ENCODE data around the gene SLC38A8. TPM values are rescaled to one million over a fixed set of nuclear protein-coding genes. Genes with fewer than 3 reads are reported as not detected.

Gene SLC38A8
- total RNA-seq (not detected in 2 replicates), polyA plus RNA-seq (not detected in 2 replicates), polyA minus RNA-seq (not detected in 2 replicates)
- not detected for total RNA-seq (2013)

DNA sequence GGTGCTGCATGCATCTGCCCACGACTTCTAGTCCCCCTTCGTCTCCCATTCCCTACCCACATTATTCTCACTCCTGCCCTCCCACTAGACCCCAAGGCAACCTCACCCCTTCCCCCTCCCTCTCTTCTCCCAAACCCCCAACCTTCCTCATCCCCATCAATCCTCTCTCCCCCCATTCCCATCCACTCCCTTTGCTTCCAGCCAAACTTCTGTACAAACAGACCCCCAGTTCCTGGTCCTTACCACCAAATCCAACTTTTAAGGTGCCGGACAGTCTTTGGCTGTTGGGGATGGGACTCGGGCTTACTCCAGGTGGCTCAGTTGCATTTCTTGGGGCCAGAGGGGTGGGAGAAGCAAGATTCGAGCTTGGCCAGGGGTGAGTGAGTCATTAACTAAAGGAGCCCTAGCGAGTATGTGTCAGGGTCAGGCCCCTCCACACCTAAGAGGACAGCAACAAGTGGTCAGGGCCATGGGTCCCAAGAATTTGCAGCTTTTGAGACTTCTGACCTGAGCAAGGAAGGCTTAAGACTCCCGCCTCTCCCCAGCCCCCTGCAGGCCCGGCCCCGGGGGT, at the start of gene SLC38A8:
TSS of gene SLC38A8 (minus strand) at position 488 of the 571 bp plus-strand sequence. CDS start 638 bp downstream, outside the sequence.
- H3K4me1 Mint-ChIP-seq: no peaks in the 10 kb centered on the region
- no peak for ATAC-seq (ENCODE audit: low read depth)
- no peak within 1 kb of the TSS for H3K4me3 Mint-ChIP-seq
- no peak within 1 kb of the TSS for H3K27ac ChIP-seq (ENCODE audit: low read length in 2 of 2)
- intact Hi-C loops (cut with micrococcal nuclease): no loop called here
- 61% methylated on average over 7 of the region's 9 CpGs for WGBS (ENCODE audit: insufficient coverage)
- H3K27me3 ChIP-seq (replicated peaks in 1 of 4; ENCODE audit: control extremely low read depth in 1 of 4, control insufficient read depth in 3 of 4, insufficient read depth in 4 of 4, low read length in 3 of 4): peaks cover 0 to 23% (median 3%) of the 10 kb centered on the region in 4 experiments
- H3K36me3 ChIP-seq (replicated peaks in 1 of 2; ENCODE audit: control extremely low read depth in 1 of 2, control insufficient read depth in 1 of 2, extremely low read depth in 1 of 2, insufficient read depth in 2 of 2, low read length in 1 of 2): no peaks in the 10 kb centered on the region
- POLR2A ChIA-PET: interaction anchor here (0.7 kb wide), 1 partner anchor 67 kb away, joined by 5 read pairs; no protein-coding TSS in a partner anchor
- CTCF ChIA-PET: no interaction called here
- no peaks in the 10 kb centered on the region for H3K79me2 ChIP-seq (ENCODE audit: control insufficient read depth, insufficient read depth, low read length)
- no peak within 1 kb of the TSS for H2AFZ ChIP-seq (ENCODE audit: insufficient read depth, low read depth, low read length, poor library complexity, severe bottlenecking)
- H3K27ac Mint-ChIP-seq: no peak within 1 kb of the TSS
- no peak within 1 kb of the TSS for H3K4me2 ChIP-seq (replicated peaks; ENCODE audit: low read depth, low read length, poor library complexity, severe bottlenecking)
- H3K9me3 Mint-ChIP-seq (ENCODE audit: insufficient read depth): no peaks in the 10 kb centered on the region
- no peak within 1 kb of the TSS for H3K9ac ChIP-seq (ENCODE audit: low read length)
- TF ChIP-seq EZH2 (IDR thresholded peaks at IDR 0.05; ENCODE audit: borderline replicate concordance, insufficient read depth, low read depth, low read length, poor library complexity, severe bottlenecking): no peak
- TF ChIP-seq, protein P1, sequence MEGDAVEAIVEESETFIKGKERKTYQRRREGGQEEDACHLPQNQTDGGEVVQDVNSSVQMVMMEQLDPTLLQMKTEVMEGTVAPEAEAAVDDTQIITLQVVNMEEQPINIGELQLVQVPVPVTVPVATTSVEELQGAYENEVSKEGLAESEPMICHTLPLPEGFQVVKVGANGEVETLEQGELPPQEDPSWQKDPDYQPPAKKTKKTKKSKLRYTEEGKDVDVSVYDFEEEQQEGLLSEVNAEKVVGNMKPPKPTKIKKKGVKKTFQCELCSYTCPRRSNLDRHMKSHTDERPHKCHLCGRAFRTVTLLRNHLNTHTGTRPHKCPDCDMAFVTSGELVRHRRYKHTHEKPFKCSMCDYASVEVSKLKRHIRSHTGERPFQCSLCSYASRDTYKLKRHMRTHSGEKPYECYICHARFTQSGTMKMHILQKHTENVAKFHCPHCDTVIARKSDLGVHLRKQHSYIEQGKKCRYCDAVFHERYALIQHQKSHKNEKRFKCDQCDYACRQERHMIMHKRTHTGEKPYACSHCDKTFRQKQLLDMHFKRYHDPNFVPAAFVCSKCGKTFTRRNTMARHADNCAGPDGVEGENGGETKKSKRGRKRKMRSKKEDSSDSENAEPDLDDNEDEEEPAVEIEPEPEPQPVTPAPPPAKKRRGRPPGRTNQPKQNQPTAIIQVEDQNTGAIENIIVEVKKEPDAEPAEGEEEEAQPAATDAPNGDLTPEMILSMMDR (IDR thresholded peaks at IDR 0.05): no peak
- no peak for DNase-seq
- H3K4me3 ChIP-seq (ENCODE audit: control extremely low read depth in 1 of 5, extremely low read depth in 1 of 5, insufficient read depth in 1 of 5, low read depth in 2 of 5, low read length in 4 of 5): no peak within 1 kb of the TSS
- peaks cover 0 to 2% (median 0%) of the 10 kb centered on the region in 3 donors for H3K9me3 ChIP-seq (ENCODE audit: control extremely low read depth in 1 of 3, control insufficient read depth in 2 of 3, insufficient read depth in 1 of 3, low read length in 2 of 3)
- H3K4me1 ChIP-seq (ENCODE audit: control insufficient read depth in 2 of 2, insufficient read depth in 2 of 2, low read length in 2 of 2): no peaks in the 10 kb centered on the region
- H3K27me3 Mint-ChIP-seq: peaks cover 37% of the 10 kb centered on the region
- no peaks in the 10 kb centered on the region for H4K20me1 ChIP-seq (ENCODE audit: control insufficient read depth, insufficient read depth, low read length, poor library complexity, severe bottlenecking)

DNA sequence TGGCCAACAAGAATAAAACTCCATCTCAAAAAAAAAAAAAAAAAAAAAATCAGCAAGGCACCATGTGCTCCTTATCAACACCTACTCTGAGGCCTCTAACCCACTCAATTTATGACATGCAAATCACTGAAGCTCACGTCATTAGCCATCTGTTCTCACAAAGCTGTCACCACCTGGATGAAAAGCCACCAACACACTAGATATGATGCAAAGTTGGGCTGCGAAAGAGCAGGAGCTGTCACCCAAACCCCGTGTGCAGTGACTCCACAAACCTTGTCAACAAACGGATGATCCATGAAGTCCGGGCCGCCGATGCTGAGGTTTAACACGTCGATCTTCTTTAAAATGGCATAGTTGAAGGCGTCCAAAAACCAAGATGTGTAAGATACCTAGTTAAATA, 48.9 kb upstream of the SLC38A8 start:
- H3K4me3 Mint-ChIP-seq: no peak overlapping the region
- H3K4me1 Mint-ChIP-seq: peaks cover 25% of the 10 kb centered on the region
- no peak overlapping the region for H3K4me3 ChIP-seq (ENCODE audit: control extremely low read depth in 1 of 5, extremely low read depth in 1 of 5, insufficient read depth in 1 of 5, low read depth in 2 of 5, low read length in 4 of 5)
- WGBS (ENCODE audit: insufficient coverage): 61% methylated on average over 3 of the region's 10 CpGs
- H3K4me1 ChIP-seq (ENCODE audit: control insufficient read depth in 2 of 2, insufficient read depth in 2 of 2, low read length in 2 of 2): peaks cover 15 to 23% of the 10 kb centered on the region in 2 donors
- H3K9me3 ChIP-seq (ENCODE audit: control extremely low read depth in 1 of 3, control insufficient read depth in 2 of 3, insufficient read depth in 1 of 3, low read length in 2 of 3): no peaks in the 10 kb centered on the region
- no peak overlapping the region for H3K4me2 ChIP-seq (replicated peaks; ENCODE audit: low read depth, low read length, poor library complexity, severe bottlenecking)
- no peak overlapping the region for H3K27ac ChIP-seq (ENCODE audit: low read length in 2 of 2)
- no peak overlapping the region for H3K9ac ChIP-seq (ENCODE audit: low read length)
- intact Hi-C loops (cut with micrococcal nuclease): no loop called here
- DNase-seq (no peak), ATAC-seq (ENCODE audit: low read depth) (no peak)
- ChIA-PET POLR2A (no interaction called here), CTCF (interaction anchor here (5.4 kb wide), 1 partner anchor 96 kb away, joined by 32 read pairs; the partner anchor contains the start of gene TAF1C)
- no peak for TF ChIP-seq EZH2 (IDR thresholded peaks at IDR 0.05; ENCODE audit: borderline replicate concordance, insufficient read depth, low read depth, low read length, poor library complexity, severe bottlenecking)
- TF ChIP-seq, protein P1 (IDR thresholded peaks at IDR 0.05): no peak
- H3K27me3 ChIP-seq (replicated peaks in 1 of 4; ENCODE audit: control extremely low read depth in 1 of 4, control insufficient read depth in 3 of 4, insufficient read depth in 4 of 4, low read length in 3 of 4): no peaks in the 10 kb centered on the region
- H3K79me2 ChIP-seq (ENCODE audit: control insufficient read depth, insufficient read depth, low read length): peaks cover 4% of the 10 kb centered on the region
- H3K27me3 Mint-ChIP-seq: no peaks in the 10 kb centered on the region
- no peak overlapping the region for H2AFZ ChIP-seq (ENCODE audit: insufficient read depth, low read depth, low read length, poor library complexity, severe bottlenecking)
- no peak overlapping the region for H3K27ac Mint-ChIP-seq
- H4K20me1 ChIP-seq (ENCODE audit: control insufficient read depth, insufficient read depth, low read length, poor library complexity, severe bottlenecking): peaks cover 54% of the 10 kb centered on the region
- no peaks in the 10 kb centered on the region for H3K9me3 Mint-ChIP-seq (ENCODE audit: insufficient read depth)
- peaks cover 8 to 77% of the 10 kb centered on the region in 2 experiments for H3K36me3 ChIP-seq (replicated peaks in 1 of 2; ENCODE audit: control extremely low read depth in 1 of 2, control insufficient read depth in 1 of 2, extremely low read depth in 1 of 2, insufficient read depth in 2 of 2, low read length in 1 of 2)
